K562 (cell line): ENCODE results near the gene LATS1. TPM values are rescaled to one million over a fixed set of nuclear protein-coding genes. Genes with fewer than 3 reads are reported as not detected.
"Not testable (repeated sequence)": the region's sequence is repeated elsewhere in the genome, so short reads cannot be mapped to it uniquely, and the experiment has no call there.

ENCODE experiments used
- ATAC-seq: fragments of 200-7000 bp; cut with Tn5 transposase; 3 replicates; pipeline ENCODE4 v1.9.1; 2020; ENCODE audit warnings: moderate library complexity
- BruUV-seq: library from RNA; stranded (reverse); fragments of 400-500 nt; replicated peaks from 2 replicates; lab custom pipeline; 2021; lab: Mats Ljungman, UMichigan
- CTCF ChIA-PET: fragments of 300-600 bp; formaldehyde crosslinking; extraction: SDS; loops from one replicate; lab custom pipeline; 2021; ENCODE audit warnings: low intra/inter-chr PET ratio; lab: Yijun Ruan, JAX
- POLR2A ChIA-PET: fragments of 300-600, 350-650 bp; sonication (Branson Sonifier 250); formaldehyde crosslinking; extraction: SDS; loops from one replicate; lab custom pipeline; 2021; ENCODE audit warnings: antibody characterized with exemption, inconsistent platforms; lab: Yijun Ruan, JAX
- DNase-seq, 4 experiments: peaks; one replicate each; pipeline versions ENCODE4 v3.0.0 to v3.0.0-alpha.2; 2011 to 2018; ENCODE audit warnings: low spot score in 3 of 4, mixed read lengths in 3 of 4; ENCODE audit errors: extremely low read depth in 1 of 4
- FAIRE-seq: peaks from 2 replicates; lab custom pipeline; 2011; peaks lifted over from hg19 to GRCh38; lab: Jason Lieb, UNC
- H2AFZ ChIP-seq: 2 replicates; pipeline ENCODE4 v1.6.0; 2011; ENCODE audit warnings: low read depth, low read length, control low read depth, inconsistent platforms
- H3K27ac ChIP-seq: fragments of 200-600 bp; 3 replicates; pipeline ENCODE4 v1.8.0; 2011; ENCODE audit warnings: low read depth, mild to moderate bottlenecking, control low read depth, inconsistent platforms, low read length, moderate library complexity, mixed read lengths; ENCODE audit errors: extremely low read depth
- H3K27me3 ChIP-seq, 2 experiments: fragments of 300-600 bp in 1 of 2; 2 replicates in 1 of 2; 3 replicates in 1 of 2; pipeline versions ENCODE4 v1.6.0 to v1.8.0; 2011; ENCODE audit warnings: inconsistent platforms in 2 of 2, low read length in 2 of 2, mild to moderate bottlenecking in 1 of 2, mixed read lengths in 1 of 2, moderate library complexity in 1 of 2; ENCODE audit not compliant: control insufficient read depth in 2 of 2, insufficient read depth in 2 of 2
- H3K36me3 ChIP-seq: fragments of 300-600 bp; 3 replicates; pipeline ENCODE4 v1.8.0; 2011; ENCODE audit warnings: mild to moderate bottlenecking, low read length, inconsistent platforms; ENCODE audit not compliant: control insufficient read depth, insufficient read depth
- H3K4me1 ChIP-seq, 2 experiments: fragments of 200-600 bp in 1 of 2; replicated peaks in 1 of 2; 2 replicates in 1 of 2; 3 replicates in 1 of 2; pipeline versions ENCODE4 v1.5.1 to v1.8.0; 2011; ENCODE audit warnings: inconsistent platforms in 2 of 2, low read length in 2 of 2, mild to moderate bottlenecking in 1 of 2, mixed read lengths in 1 of 2, moderate library complexity in 1 of 2; ENCODE audit not compliant: control insufficient read depth in 2 of 2, insufficient read depth in 2 of 2
- H3K4me2 ChIP-seq: 2 replicates; pipeline ENCODE4 v1.6.1; 2011; ENCODE audit warnings: low read length, control low read depth, inconsistent platforms, mixed read lengths; ENCODE audit not compliant: insufficient read depth
- H3K4me3 ChIP-seq: fragments of 200-600 bp; sonication (generic), shearing (Covaris generic); 2 replicates; pipeline ENCODE4 v1.5.1; 2016; ENCODE audit warnings: control low read depth, inconsistent platforms
- H3K79me2 ChIP-seq: fragments of 200-600 bp; 3 replicates; pipeline ENCODE4 v1.8.0; 2011; ENCODE audit warnings: low read length, inconsistent platforms; ENCODE audit not compliant: control insufficient read depth, insufficient read depth
- H3K9ac ChIP-seq, 2 experiments: 2 replicates each; pipeline versions ENCODE4 v1.6.0 to v1.6.1; 2011; ENCODE audit warnings: low read depth in 2 of 2, low read length in 2 of 2, control low read depth in 1 of 2, inconsistent platforms in 1 of 2, mild to moderate bottlenecking in 1 of 2, mixed read lengths in 1 of 2; ENCODE audit not compliant: insufficient read depth in 1 of 2
- H3K9me1 ChIP-seq: one replicate; pipeline ENCODE4 v1.6.0; 2011; ENCODE audit warnings: inconsistent platforms, mild to moderate bottlenecking, low read length, moderate library complexity; ENCODE audit not compliant: control insufficient read depth, insufficient read depth
- H3K9me3 ChIP-seq: replicated peaks from 2 replicates; pipeline ENCODE4 v1.5.1; 2011; ENCODE audit warnings: low read depth, low read length, inconsistent platforms; ENCODE audit not compliant: control insufficient read depth, insufficient read depth
- H4K20me1 ChIP-seq: replicated peaks from 2 replicates; pipeline ENCODE4 v1.6.1; 2011; ENCODE audit warnings: low read length, inconsistent platforms, mixed read lengths; ENCODE audit not compliant: control insufficient read depth, insufficient read depth
- ARID1B ChIP-seq: fragments of 450-650 bp; IDR thresholded peaks from 2 replicates; pipeline ENCODE4 v1.6.1; 2016; ENCODE audit warnings: antibody characterized with exemption, mild to moderate bottlenecking, inconsistent platforms
- BCOR ChIP-seq: fragments of 450-650 bp; IDR thresholded peaks from 2 replicates; pipeline ENCODE4 v1.6.1; 2016
- E2F3 ChIP-seq: fragments of 250-450 bp; sonication (Bioruptor Pico); IDR thresholded peaks from 2 replicates; pipeline ENCODE4 v1.4.0; 2020; ENCODE audit warnings: mild to moderate bottlenecking
- EP400 ChIP-seq: fragments of 450-650 bp; IDR thresholded peaks from 2 replicates; pipeline ENCODE4 v1.6.1; 2017; ENCODE audit warnings: antibody characterized with exemption, mild to moderate bottlenecking, moderate library complexity
- MEF2D ChIP-seq: conservative IDR thresholded peaks from 2 replicates; pipeline ENCODE4 v1.6.1; 2016; ENCODE audit warnings: low read depth, missing genetic modification characterization, missing compliant biosample characterization
- RBM25 ChIP-seq: fragments of 200-400 bp; formaldehyde crosslinking; IDR thresholded peaks from 2 replicates; pipeline ENCODE4 v1.6.1; 2018; ENCODE audit warnings: low read length, low read depth, moderate library complexity; ENCODE audit not compliant: severe bottlenecking
- TOE1 ChIP-seq, 2 experiments: fragments of 450-650 bp in 1 of 2; sonication (generic) in 1 of 2; formaldehyde crosslinking in 1 of 2; IDR thresholded peaks; 2 replicates each; pipeline versions ENCODE4 v1.7.1 to v1.8.0; 2016 to 2022; ENCODE audit warnings: borderline replicate concordance in 2 of 2, mild to moderate bottlenecking in 2 of 2, antibody characterized with exemption in 1 of 2, inconsistent platforms in 1 of 2, low read depth in 1 of 2, missing genetic modification reagents in 1 of 2, moderate library complexity in 1 of 2
- YY1 ChIP-seq, 3 experiments: IDR thresholded peaks; 2 replicates each; pipeline ENCODE4 v1.6.1; 2011; ENCODE audit warnings: low read length in 2 of 3, mild to moderate bottlenecking in 2 of 3, moderate library complexity in 2 of 3, borderline replicate concordance in 1 of 3, control low read depth in 1 of 3, low read depth in 1 of 3; ENCODE audit not compliant: insufficient read depth in 3 of 3, insufficient replicate concordance in 2 of 3, control insufficient read depth in 1 of 3, insufficient read length in 1 of 3; ENCODE audit errors: extremely low read depth in 1 of 3
- ZFX ChIP-seq: sonication (generic); formaldehyde crosslinking; IDR thresholded peaks from 2 replicates; pipeline ENCODE4 v1.8.0; 2022; ENCODE audit warnings: mild to moderate bottlenecking, missing genetic modification reagents, moderate library complexity
- ZNF121 ChIP-seq: sonication (generic); formaldehyde crosslinking; conservative IDR thresholded peaks from 2 replicates; pipeline ENCODE4 v1.8.0; 2022; ENCODE audit warnings: missing genetic modification reagents
- ZNF384 ChIP-seq: IDR thresholded peaks from 2 replicates; pipeline ENCODE4 v1.6.1; 2012; ENCODE audit warnings: low read depth, low read length, improper control_type of control experiment
- WGBS: fragments of 100-300 bp; shearing (Covaris generic); methylation state at CpG from one replicate; pipeline ENCODE4 v1.1.6; 2016; ENCODE audit warnings: low coverage, mixed read lengths; ENCODE audit not compliant: insufficient coverage; ENCODE audit errors: missing lambda C conversion rate; 5-methylcytosine and 5-hydroxymethylcytosine counted together
- in situ Hi-C: fragments of 300-500 bp; cut with MboI; formaldehyde crosslinking; loops from 4 replicates; pipeline ENCODE4 v1.15.0; 2018; ENCODE audit warnings: inconsistent platforms, mixed read lengths
- intact Hi-C: fragments of 100-400 bp; cut with micrococcal nuclease; formaldehyde crosslinking; loops from 2 replicates; pipeline ENCODE4 v1.14.2; 2022
- polyA plus RNA-seq, 8 experiments: library from polyadenylated mRNA; depleted of rRNA in 4 of 8; stranded (reverse) in 5 of 8; unstranded in 3 of 8; fragments of >200 nt; fragmentation: Nextera tagmentation in 2 of 8; fragmentation: Illumina TruSeq in 1 of 8; extraction: Ambion mirVana in 2 of 8; extraction: Trizol in 1 of 8; gene quantifications; 2 replicates each; pipeline versions ENCODE4 v1.2.1 to v1.2.3, GENCODE V29; 2011 to 2014; ENCODE audit warnings: inconsistent platforms in 1 of 8, missing spikeins in 1 of 8
- total RNA-seq, 7 experiments: library from RNA; depleted of rRNA in 6 of 7; stranded (reverse); fragments of >200 nt in 6 of 7; fragmentation: Illumina TruSeq in 2 of 7; extraction: Trizol in 2 of 7; gene quantifications; 2 replicates each; pipeline versions ENCODE4 v1.2.1 to v1.2.3, GENCODE V29; 2011 to 2021; ENCODE audit warnings: low replicate concordance in 1 of 7

The LATS1 gene
- total and polyA plus RNA-seq, 9 of the 15 experiments (the other 6 are each of a cell fraction or from before 2014, with no cell fraction given) = 5.0 to 36.3 (median 18.4) TPM

GRCh38 chr6:149751920-149752319 is 34.0 kb upstream of the LATS1 start:
- intact Hi-C loops = loop anchor here (5.0 kb wide), 1 partner anchor 35 kb away; the partner anchor contains the start of gene LATS1
- DNase-seq, H3K9me3 ChIP-seq, H3K9me1 ChIP-seq, in situ Hi-C loops, BruUV-seq: not testable (repeated sequence)
- peak overlapping the region; percentile 97; the same call in 1 of the 2 replicates for H3K4me3 ChIP-seq
- peak overlapping the region; percentile 86 to 96; a peak in 3 of 4 replicates for H3K9ac ChIP-seq
- H3K4me2 ChIP-seq = peak overlapping the region; percentile 94
- peaks cover 20% of the 10 kb centered on the region for H4K20me1 ChIP-seq
- POLR2A ChIA-PET = interaction anchor here (2.6 kb wide), 1 partner anchor 34 kb away, joined by 13 read pairs; the partner anchor contains the start of gene LATS1
- TF ChIP-seq RBM25 (peak; percentile 32), BCOR (peak; percentile 78), ZNF121 (peak; percentile 98)
- TF ChIP-seq, all 486 proteins: peak for 3; not testable (repeated sequence) for 483
- Histone ChIP-seq H3K79me2 (peaks cover 75% of the 10 kb centered on the region), H3K4me1 (peaks cover 34 to 36% of the 10 kb centered on the region in 2 experiments), H3K36me3 (peaks cover 46% of the 10 kb centered on the region)
- FAIRE-seq, H3K27me3 ChIP-seq, H2AFZ ChIP-seq, H3K27ac ChIP-seq, ATAC-seq: not testable (repeated sequence)
- WGBS = 73% methylated on average over 5 of the region's 5 CpGs
- CTCF ChIA-PET = interaction anchor here (0.6 kb wide), 1 partner anchor 11 kb away, joined by 4 read pairs; no protein-coding TSS in a partner anchor

GRCh38 chr6:149751239-149751638 is 33.3 kb upstream of the LATS1 start:
- intact Hi-C loops (loop anchor here (5.0 kb wide), 1 partner anchor 34 kb away; the partner anchor contains the start of gene LATS1), in situ Hi-C loops (no loop called here)
- Histone ChIP-seq H3K9ac (peak overlapping the region; percentile 86 to 96), H3K4me1 (peaks cover 34 to 41% of the 10 kb centered on the region in 2 experiments), H3K4me3 (peak overlapping the region; percentile 97), H3K4me2 (peak overlapping the region; percentile 94), H3K79me2 (peaks cover 75% of the 10 kb centered on the region), H3K9me3 (0 out of 2 replicates have a peak, but pooled peaks cover 2% of the 10 kb centered on the region), H3K36me3 (peaks cover 43% of the 10 kb centered on the region), H2AFZ (no peak overlapping the region), H3K27ac (peak overlapping the region; percentile 96), H4K20me1 (peaks cover 20% of the 10 kb centered on the region), H3K27me3 (no peaks in the 10 kb centered on the region), H3K9me1 (no peaks in the 10 kb centered on the region)
- DNase-seq (no peak), ATAC-seq (no peak), FAIRE-seq (no peak)
- TF ChIP-seq E2F3 (CRISPR knock-in tag) (no peak), YY1 (IDR thresholded peaks at IDR 0.05; ENCODE audit: borderline replicate concordance in 1 of 3, control insufficient read depth in 1 of 3, extremely low read depth in 1 of 3, insufficient read depth in 3 of 3, insufficient read length in 1 of 3, insufficient replicate concordance in 2 of 3, low read depth in 1 of 3, low read length in 2 of 3) (peak in 1 of 3 experiments; percentile 45), ZFX (CRISPR knock-in tag) (peak; percentile 10; the same call in 1 of the 2 replicates), ARID1B (peak; percentile 16; the same call in 1 of the 2 replicates), TOE1 (IDR thresholded peaks at IDR 0.05; ENCODE audit: borderline replicate concordance) (peak; percentile 13; the same call in 1 of the 2 replicates), TOE1 (CRISPR knock-in tag; IDR thresholded peaks at IDR 0.05; ENCODE audit: borderline replicate concordance, low read depth) (no peak), MEF2D (no peak), EP400 (0 out of 2 replicates have a peak, but pooled peaks have one; percentile 22), ZNF384 (peak; percentile 69)
- no TSS peak for BruUV-seq
- ChIA-PET POLR2A (interaction anchor here (0.6 to 2.6 kb wide), 4 partner anchors 16 to 641 kb away, joined by 3 to 13 read pairs (median 4); partner anchors contain the start of gene LATS1), CTCF (interaction anchor here (0.6 kb wide), 1 partner anchor 12 kb away, joined by 4 read pairs; no protein-coding TSS in a partner anchor)
- 7% methylated on average over 8 of the region's 8 CpGs for WGBS
